Spleen (tissue), 7 donors: ENCODE measurements around the gene ISY1.

ENCODE experiments used
- CTCF ChIP-seq, 11 experiments: fragments of 200-600 bp in 7 of 11; fragments of 450-650 bp in 4 of 11; sonication (generic) in 4 of 11; IDR thresholded peaks in 8 of 11; conservative IDR thresholded peaks in 3 of 11; 1 replicate in 7 of 11; 2 replicates in 4 of 11; pipeline versions ENCODE4 v1.4.0 to v1.8.0; 2016 to 2021; ENCODE audit warnings: antibody characterized with exemption in 11 of 11, inconsistent platforms in 4 of 11, mild to moderate bottlenecking in 1 of 11
- POLR2AphosphoS5 ChIP-seq, 3 donors: sonication (generic); formaldehyde crosslinking; IDR thresholded peaks; one replicate each; pipeline ENCODE4 v1.5.1; 2017; ENCODE audit warnings: antibody characterized with exemption in 3 of 3
- donor health status: DM: no; HTN: no; CAD: no; lungs with moderate emphysema.
- donor health status: DM: no; HTN: no; CAD: no.
- donor health status: DM: no; HTN: no; CAD: no.

GRCh38 chr3:129120254-129121004 lies 40.4 kb downstream of the ISY1 start:
- TF ChIP-seq CTCF (IDR thresholded peaks at IDR 0.05 in 8 of 11, conservative IDR thresholded peaks at IDR 0.05 in 3 of 11) (peak in 10 of 11 experiments; percentile 38 to 77 (median 50)), POLR2AphosphoS5 (IDR thresholded peaks at IDR 0.05) (peak; percentile 85 to 93 (median 87))
